HEK293 (cell line): ENCODE data around the gene ALPG.

Experiments used
- ATF2 ChIP-seq: fragments of 450-650 bp; formaldehyde crosslinking; IDR thresholded peaks from 2 replicates; pipeline ENCODE4 v1.5.1; 2016; ENCODE audit warnings: missing biosample characterization, missing genetic modification characterization, low read depth
- CTCF ChIP-seq: fragments of 450-650 bp; formaldehyde crosslinking; IDR thresholded peaks from 2 replicates; pipeline ENCODE4 v1.5.1; 2016; ENCODE audit warnings: missing biosample characterization, missing genetic modification characterization
- RBAK ChIP-seq: fragments of 450-650 bp; formaldehyde crosslinking; IDR thresholded peaks from 2 replicates; pipeline ENCODE4 v1.5.1; 2016; ENCODE audit warnings: missing biosample characterization, missing genetic modification characterization
- ZBTB11 ChIP-seq: fragments of 450-650 bp; formaldehyde crosslinking; conservative IDR thresholded peaks from 2 replicates; pipeline ENCODE4 v1.5.1; 2016; ENCODE audit warnings: low read depth, missing biosample characterization, missing genetic modification characterization
- ZNF473 ChIP-seq: fragments of 450-650 bp; formaldehyde crosslinking; IDR thresholded peaks from 2 replicates; pipeline ENCODE4 v1.5.1; 2017; ENCODE audit warnings: missing biosample characterization, missing genetic modification characterization
- ZNF555 ChIP-seq: fragments of 450-650 bp; formaldehyde crosslinking; conservative IDR thresholded peaks from 2 replicates; pipeline ENCODE4 v1.5.1; 2017; ENCODE audit warnings: missing biosample characterization, mild to moderate bottlenecking, missing genetic modification characterization, inconsistent platforms
- ZNF600 ChIP-seq: fragments of 450-650 bp; formaldehyde crosslinking; IDR thresholded peaks from 2 replicates; pipeline ENCODE4 v1.5.1; 2016; ENCODE audit warnings: missing biosample characterization, missing genetic modification characterization
- ZNF768 ChIP-seq: fragments of 450-650 bp; formaldehyde crosslinking; IDR thresholded peaks from 2 replicates; pipeline ENCODE4 v1.5.1; 2018; ENCODE audit warnings: missing biosample characterization, mild to moderate bottlenecking, missing genetic modification characterization
- ZNF843 ChIP-seq: fragments of 450-650 bp; formaldehyde crosslinking; IDR thresholded peaks from 2 replicates; pipeline ENCODE4 v1.5.1; 2016; ENCODE audit warnings: missing biosample characterization, missing genetic modification characterization

- no peak for TF ChIP-seq ZNF555 (tag by site-specific recombination)
- TF ChIP-seq CTCF (tag by site-specific recombination) = no peak
- no peak for TF ChIP-seq RBAK (tag by site-specific recombination)
- no peak for TF ChIP-seq ZNF843 (tag by site-specific recombination)
- no peak for TF ChIP-seq ZNF768
- no peak for TF ChIP-seq ZNF600 (tag by site-specific recombination)
- TF ChIP-seq ZNF473 (tag by site-specific recombination) = no peak
- TF ChIP-seq ZBTB11 (tag by site-specific recombination) = no peak
- no peak for TF ChIP-seq ATF2
These were observed 48.0 kb downstream of the ALPG start for GRCh38 chr2:232454630-232455029.
